HCT116 (cell line): ENCODE results near the gene FOXA2. TPM values are rescaled to one million over a fixed set of nuclear protein-coding genes. Genes with fewer than 3 reads are reported as not detected.

ENCODE experiments used
- ATAC-seq: fragments of 200-7000 bp; cut with Tn5 transposase; 2 replicates; pipeline ENCODE4 v1.9.1; 2020; ENCODE audit warnings: mild to moderate bottlenecking, moderate library complexity
- Bru-seq: library from RNA; stranded (reverse); fragments of 400-500 nt; gene quantifications from one replicate; lab custom pipeline; 2021; lab: Mats Ljungman, UMichigan
- BruChase-seq, 2 experiments: library from RNA; stranded (reverse); fragments of 400-500 nt; gene quantifications; one replicate each; lab custom pipeline; 2021; lab: Mats Ljungman, UMichigan
- BruUV-seq: library from RNA; stranded (reverse); fragments of 400-500 nt; replicated peaks from 2 replicates; lab custom pipeline; 2021; lab: Mats Ljungman, UMichigan
- CTCF ChIA-PET: fragments of 300-600 bp; sonication (Branson Sonifier 250); formaldehyde crosslinking; loops from one replicate; lab custom pipeline; 2021; ENCODE audit warnings: antibody characterized with exemption; lab: Charles Lee
- POLR2A ChIA-PET: fragments of 300-600, 350-600 bp; sonication (Branson Sonifier 250); formaldehyde crosslinking; loops from one replicate; lab custom pipeline; 2021; ENCODE audit warnings: antibody characterized with exemption; lab: Charles Lee
- RAD21 ChIA-PET, 2 experiments: fragments of 300-600 bp; sonication (Branson Sonifier 250); formaldehyde crosslinking; loops; one replicate each; lab custom pipeline; 2023; ENCODE audit warnings: low total read pairs in 2 of 2; ENCODE audit not compliant: uncharacterized antibody in 2 of 2, unreplicated experiment in 2 of 2, low non-redundant PET in 1 of 2; lab: Charles Lee
- DNase-seq: peaks from one replicate; pipeline ENCODE4 v3.0.0-alpha.2; 2010; ENCODE audit warnings: low read depth, low spot score
- H2AFZ ChIP-seq: fragments of 200-600 bp; shearing (Covaris generic), sonication (generic); 2 replicates; pipeline ENCODE4 v1.6.1; 2017; ENCODE audit warnings: low read depth, mixed run types, mixed read lengths, antibody characterized with exemption, low read length; ENCODE audit not compliant: poor library complexity, severe bottlenecking
- H3K27ac ChIP-seq: 2 replicates; pipeline ENCODE4 v1.5.1; 2012; ENCODE audit warnings: low read depth, low read length
- H3K27me3 ChIP-seq: fragments of 200-600 bp; sonication (generic); 2 replicates; pipeline ENCODE4 v1.6.1; 2016; ENCODE audit warnings: mixed run types, low read length, mixed read lengths; ENCODE audit not compliant: insufficient read depth
- H3K36me3 ChIP-seq, 2 experiments: fragments of 200-500 bp in 1 of 2; fragments of 200-600 bp in 1 of 2; sonication (Bioruptor generic) in 1 of 2; sonication (generic) in 1 of 2; 2 replicates each; pipeline versions ENCODE4 v1.5.1 to v1.6.1; 2014 to 2016; ENCODE audit warnings: low read length in 2 of 2, inconsistent platforms in 1 of 2, mixed read lengths in 1 of 2, mixed run types in 1 of 2; ENCODE audit not compliant: insufficient read depth in 2 of 2, control insufficient read depth in 1 of 2
- H3K4me1 ChIP-seq, 2 experiments: fragments of 200-600 bp in 1 of 2; sonication (generic) in 1 of 2; 2 replicates each; pipeline versions ENCODE4 v1.5.1 to v1.6.1; 2012 to 2017; ENCODE audit warnings: low read length in 2 of 2, inconsistent platforms in 1 of 2, mild to moderate bottlenecking in 1 of 2, mixed read lengths in 1 of 2, mixed run types in 1 of 2, moderate library complexity in 1 of 2; ENCODE audit not compliant: insufficient read depth in 2 of 2, control insufficient read depth in 1 of 2
- H3K4me2 ChIP-seq: fragments of 200-600 bp; sonication (generic); 2 replicates; pipeline ENCODE4 v1.6.1; 2017; ENCODE audit warnings: mixed run types, low read length, mixed read lengths
- H3K4me3 ChIP-seq, 2 experiments: fragments of 200-600 bp in 1 of 2; sonication (generic) in 1 of 2; replicated peaks in 1 of 2; 2 replicates each; pipeline ENCODE4 v1.5.1; 2011 to 2016; ENCODE audit warnings: low read length in 2 of 2, control low read depth in 1 of 2, low read depth in 1 of 2, mild to moderate bottlenecking in 1 of 2, mixed read lengths in 1 of 2, mixed run types in 1 of 2
- H3K79me2 ChIP-seq: fragments of 200-600 bp; sonication (generic); 2 replicates; pipeline ENCODE4 v1.6.1; 2017; ENCODE audit warnings: mild to moderate bottlenecking, mixed run types, low read length, moderate library complexity, mixed read lengths; ENCODE audit not compliant: insufficient read depth
- H3K9ac ChIP-seq: fragments of 200-600 bp; sonication (generic); 2 replicates; pipeline ENCODE4 v1.6.1; 2016; ENCODE audit warnings: low read length, mixed read lengths
- H3K9me2 ChIP-seq: fragments of 200-600 bp; sonication (generic), shearing (Covaris generic); 2 replicates; pipeline ENCODE4 v1.6.1; 2017; ENCODE audit warnings: mixed run types, mild to moderate bottlenecking, moderate library complexity; ENCODE audit not compliant: insufficient read depth
- H3K9me3 ChIP-seq, 2 experiments: fragments of 200-500 bp in 1 of 2; fragments of 200-600 bp in 1 of 2; sonication (Bioruptor generic) in 1 of 2; sonication (generic) in 1 of 2; 2 replicates each; pipeline ENCODE4 v1.6.1; 2014 to 2017; ENCODE audit warnings: low read length in 2 of 2, mixed read lengths in 2 of 2, inconsistent platforms in 1 of 2, low read depth in 1 of 2, mild to moderate bottlenecking in 1 of 2, mixed run types in 1 of 2, moderate library complexity in 1 of 2; ENCODE audit not compliant: control insufficient read depth in 1 of 2, insufficient read depth in 1 of 2
- H4K20me1 ChIP-seq: fragments of 200-600 bp; sonication (generic), shearing (Covaris generic); 2 replicates; pipeline ENCODE4 v1.6.1; 2017; ENCODE audit warnings: mixed run types, mild to moderate bottlenecking, moderate library complexity; ENCODE audit not compliant: insufficient read depth
- CEBPB ChIP-seq: IDR thresholded peaks from 2 replicates; pipeline ENCODE4 v1.6.1; 2012; ENCODE audit warnings: low read depth
- EGR1 ChIP-seq: IDR thresholded peaks from 2 replicates; pipeline ENCODE4 v1.6.1; 2012; ENCODE audit warnings: low read depth
- ELF1 ChIP-seq: IDR thresholded peaks from 2 replicates; pipeline ENCODE4 v1.6.1; 2012; ENCODE audit warnings: low read depth, borderline replicate concordance
- EZH2phosphoT487 ChIP-seq: fragments of 200-600 bp; IDR thresholded peaks from 2 replicates; pipeline ENCODE4 v1.6.1; 2018; ENCODE audit warnings: antibody characterized with exemption, borderline replicate concordance
- FOSL1 ChIP-seq: IDR thresholded peaks from 2 replicates; pipeline ENCODE4 v1.6.1; 2012; ENCODE audit warnings: low read depth
- JUND ChIP-seq: IDR thresholded peaks from 2 replicates; pipeline ENCODE4 v1.6.1; 2012
- POLR2AphosphoS5 ChIP-seq: IDR thresholded peaks from 2 replicates; pipeline ENCODE4 v1.6.1; 2011; ENCODE audit warnings: mild to moderate bottlenecking, low read depth, low read length, moderate library complexity
- RAD21 ChIP-seq: IDR thresholded peaks from 2 replicates; pipeline ENCODE4 v1.6.1; 2012; ENCODE audit warnings: low read depth, mild to moderate bottlenecking
- SP1 ChIP-seq: IDR thresholded peaks from 2 replicates; pipeline ENCODE4 v1.6.1; 2012; ENCODE audit warnings: low read depth
- SRF ChIP-seq: IDR thresholded peaks from 2 replicates; pipeline ENCODE4 v1.6.1; 2012; ENCODE audit warnings: low read depth
- YY1 ChIP-seq: IDR thresholded peaks from 2 replicates; pipeline ENCODE4 v1.6.1; 2011; ENCODE audit warnings: low read length, low read depth, moderate library complexity, mild to moderate bottlenecking; ENCODE audit not compliant: insufficient replicate concordance; ENCODE audit errors: extremely low read depth
- ZFX ChIP-seq: fragments of 450-650 bp; IDR thresholded peaks from 2 replicates; pipeline ENCODE4 v1.6.1; 2017
- intact Hi-C: fragments of 100-400 bp; cut with micrococcal nuclease; formaldehyde crosslinking; loops from 2 replicates; pipeline ENCODE4 v1.10.0; 2022
- long read RNA-seq: library from polyadenylated mRNA; unstranded; transcript quantifications from one replicate; pipeline ENCODE4 v2.0.0, GENCODE V29; 2021; ENCODE audit not compliant: unreplicated experiment
- polyA plus RNA-seq: library from polyadenylated mRNA; unstranded; fragments of >200 nt; gene quantifications from 2 replicates; pipeline ENCODE4 v1.2.1, GENCODE V29; 2012; ENCODE audit warnings: missing spikeins
- total RNA-seq: library from RNA; stranded (reverse); gene quantifications from one replicate; pipeline ENCODE4 v1.2.1, GENCODE V29; 2021; ENCODE audit not compliant: unreplicated experiment
- TF ChIP-seq, protein P1 (sequence below): IDR thresholded peaks from 2 replicates; pipeline ENCODE4 v1.6.1; 2012
- TF ChIP-seq, protein P2 (sequence below): IDR thresholded peaks from 2 replicates; pipeline ENCODE4 v1.6.1; 2011; ENCODE audit warnings: mild to moderate bottlenecking, low read length, moderate library complexity; ENCODE audit not compliant: insufficient replicate concordance; ENCODE audit errors: extremely low read depth
- TF ChIP-seq, protein P3 (sequence below), 3 experiments: fragments of 200-600 bp in 1 of 3; sonication (generic) in 1 of 3; IDR thresholded peaks in 2 of 3; conservative IDR thresholded peaks in 1 of 3; 2 replicates each; pipeline ENCODE4 v1.5.1; 2012 to 2017; ENCODE audit warnings: low read depth in 2 of 3, low read length in 2 of 3, antibody characterized with exemption in 1 of 3, borderline replicate concordance in 1 of 3, control low read depth in 1 of 3, mild to moderate bottlenecking in 1 of 3, mixed read lengths in 1 of 3, mixed run types in 1 of 3, moderate library complexity in 1 of 3; ENCODE audit not compliant: insufficient read depth in 1 of 3
- TF ChIP-seq, protein P4 (sequence below): IDR thresholded peaks from 2 replicates; pipeline ENCODE4 v1.6.1; 2012; ENCODE audit warnings: low read depth

Gene FOXA2
- total RNA-seq (0.10 TPM), Bru-seq, nascent RNA (not detected), BruChase-seq, experiment 1, labeled RNA remaining after a 6-hour chase (percentile 19 among the genes with signal in this experiment), BruChase-seq, experiment 2, labeled RNA remaining after a 2-hour chase (not detected)
- 0.04 TPM in 1 of 2 replicates, not detected in the other for polyA plus RNA-seq
- long read RNA-seq, result 0 reads

DNA sequence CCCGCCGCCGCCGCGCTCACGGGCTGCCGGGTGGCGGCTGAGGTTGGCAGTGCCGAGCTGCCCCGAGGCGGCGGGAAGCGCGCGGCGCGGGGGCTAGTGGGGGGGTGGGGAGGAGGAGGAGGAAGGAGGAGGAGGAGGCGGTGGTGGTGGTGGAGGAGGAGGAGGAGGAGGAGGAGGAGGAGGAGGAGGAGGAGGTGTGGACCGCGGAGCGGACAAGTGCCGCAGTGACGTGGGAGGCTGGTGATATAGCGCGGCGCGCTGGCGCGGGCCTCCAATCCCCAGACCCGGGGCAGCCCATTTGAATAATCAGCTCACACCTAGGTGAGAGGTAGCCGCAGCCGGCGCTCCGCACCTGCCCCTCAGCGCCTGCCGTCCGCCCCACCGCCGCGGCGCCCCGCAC is at the start of gene FOXA2:
Gene FOXA2, minus strand, starts transcription at position 51 of the 400 bp plus-strand sequence. CDS start 294 bp downstream, outside the sequence.
- ChIA-PET RAD21 (interaction anchor here in 1 of 2 experiments (0.6 kb wide), 1 partner anchor 102 kb away, joined by 5 read pairs; no protein-coding TSS in a partner anchor), CTCF (no interaction called here), POLR2A (interaction anchor here (0.7 kb wide), 1 partner anchor 101 kb away, joined by 3 read pairs; no protein-coding TSS in a partner anchor)
- H3K4me2 ChIP-seq, result peak within 1 kb of the TSS; percentile 40
- H3K9me2 ChIP-seq, result no peaks in the 10 kb centered on the region
- no TSS peak for BruUV-seq
- peaks cover 5% of the 10 kb centered on the region for H3K27me3 ChIP-seq
- ATAC-seq (no peak), DNase-seq (no peak)
- H2AFZ ChIP-seq, result no peak within 1 kb of the TSS
- H4K20me1 ChIP-seq, result no peaks in the 10 kb centered on the region
- H3K9ac ChIP-seq, result no peak within 1 kb of the TSS
- no peaks in the 10 kb centered on the region for H3K4me1 ChIP-seq
- intact Hi-C loops, result no loop called here
- H3K36me3 ChIP-seq, result no peaks in the 10 kb centered on the region
- H3K4me3 ChIP-seq, result no peak within 1 kb of the TSS
- no peaks in the 10 kb centered on the region for H3K79me2 ChIP-seq
- H3K27ac ChIP-seq, result no peak within 1 kb of the TSS
- TF ChIP-seq EZH2phosphoT487, result no peak
- TF ChIP-seq, protein P1, sequence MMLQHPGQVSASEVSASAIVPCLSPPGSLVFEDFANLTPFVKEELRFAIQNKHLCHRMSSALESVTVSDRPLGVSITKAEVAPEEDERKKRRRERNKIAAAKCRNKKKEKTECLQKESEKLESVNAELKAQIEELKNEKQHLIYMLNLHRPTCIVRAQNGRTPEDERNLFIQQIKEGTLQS, result no peak
- TF ChIP-seq FOSL1, result no peak
- TF ChIP-seq SP1, result no peak
- TF ChIP-seq ZFX, result no peak
- TF ChIP-seq CEBPB, result no peak
- no peak for TF ChIP-seq JUND
- TF ChIP-seq EGR1, result no peak
- TF ChIP-seq SRF, result no peak
- TF ChIP-seq ELF1, result no peak
- TF ChIP-seq, protein P2, sequence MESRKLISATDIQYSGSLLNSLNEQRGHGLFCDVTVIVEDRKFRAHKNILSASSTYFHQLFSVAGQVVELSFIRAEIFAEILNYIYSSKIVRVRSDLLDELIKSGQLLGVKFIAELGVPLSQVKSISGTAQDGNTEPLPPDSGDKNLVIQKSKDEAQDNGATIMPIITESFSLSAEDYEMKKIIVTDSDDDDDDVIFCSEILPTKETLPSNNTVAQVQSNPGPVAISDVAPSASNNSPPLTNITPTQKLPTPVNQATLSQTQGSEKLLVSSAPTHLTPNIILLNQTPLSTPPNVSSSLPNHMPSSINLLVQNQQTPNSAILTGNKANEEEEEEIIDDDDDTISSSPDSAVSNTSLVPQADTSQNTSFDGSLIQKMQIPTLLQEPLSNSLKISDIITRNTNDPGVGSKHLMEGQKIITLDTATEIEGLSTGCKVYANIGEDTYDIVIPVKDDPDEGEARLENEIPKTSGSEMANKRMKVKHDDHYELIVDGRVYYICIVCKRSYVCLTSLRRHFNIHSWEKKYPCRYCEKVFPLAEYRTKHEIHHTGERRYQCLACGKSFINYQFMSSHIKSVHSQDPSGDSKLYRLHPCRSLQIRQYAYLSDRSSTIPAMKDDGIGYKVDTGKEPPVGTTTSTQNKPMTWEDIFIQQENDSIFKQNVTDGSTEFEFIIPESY, result no peak
- TF ChIP-seq YY1, result no peak
- TF ChIP-seq, protein P3, sequence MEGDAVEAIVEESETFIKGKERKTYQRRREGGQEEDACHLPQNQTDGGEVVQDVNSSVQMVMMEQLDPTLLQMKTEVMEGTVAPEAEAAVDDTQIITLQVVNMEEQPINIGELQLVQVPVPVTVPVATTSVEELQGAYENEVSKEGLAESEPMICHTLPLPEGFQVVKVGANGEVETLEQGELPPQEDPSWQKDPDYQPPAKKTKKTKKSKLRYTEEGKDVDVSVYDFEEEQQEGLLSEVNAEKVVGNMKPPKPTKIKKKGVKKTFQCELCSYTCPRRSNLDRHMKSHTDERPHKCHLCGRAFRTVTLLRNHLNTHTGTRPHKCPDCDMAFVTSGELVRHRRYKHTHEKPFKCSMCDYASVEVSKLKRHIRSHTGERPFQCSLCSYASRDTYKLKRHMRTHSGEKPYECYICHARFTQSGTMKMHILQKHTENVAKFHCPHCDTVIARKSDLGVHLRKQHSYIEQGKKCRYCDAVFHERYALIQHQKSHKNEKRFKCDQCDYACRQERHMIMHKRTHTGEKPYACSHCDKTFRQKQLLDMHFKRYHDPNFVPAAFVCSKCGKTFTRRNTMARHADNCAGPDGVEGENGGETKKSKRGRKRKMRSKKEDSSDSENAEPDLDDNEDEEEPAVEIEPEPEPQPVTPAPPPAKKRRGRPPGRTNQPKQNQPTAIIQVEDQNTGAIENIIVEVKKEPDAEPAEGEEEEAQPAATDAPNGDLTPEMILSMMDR (IDR thresholded peaks at IDR 0.05 in 2 of 3, conservative IDR thresholded peaks at IDR 0.05 in 1 of 3; ENCODE audit: borderline replicate concordance in 1 of 3, insufficient read depth in 1 of 3, low read depth in 2 of 3, low read length in 2 of 3), result no peak
- no peak for TF ChIP-seq RAD21
- TF ChIP-seq POLR2AphosphoS5, result no peak
- TF ChIP-seq, protein P4, sequence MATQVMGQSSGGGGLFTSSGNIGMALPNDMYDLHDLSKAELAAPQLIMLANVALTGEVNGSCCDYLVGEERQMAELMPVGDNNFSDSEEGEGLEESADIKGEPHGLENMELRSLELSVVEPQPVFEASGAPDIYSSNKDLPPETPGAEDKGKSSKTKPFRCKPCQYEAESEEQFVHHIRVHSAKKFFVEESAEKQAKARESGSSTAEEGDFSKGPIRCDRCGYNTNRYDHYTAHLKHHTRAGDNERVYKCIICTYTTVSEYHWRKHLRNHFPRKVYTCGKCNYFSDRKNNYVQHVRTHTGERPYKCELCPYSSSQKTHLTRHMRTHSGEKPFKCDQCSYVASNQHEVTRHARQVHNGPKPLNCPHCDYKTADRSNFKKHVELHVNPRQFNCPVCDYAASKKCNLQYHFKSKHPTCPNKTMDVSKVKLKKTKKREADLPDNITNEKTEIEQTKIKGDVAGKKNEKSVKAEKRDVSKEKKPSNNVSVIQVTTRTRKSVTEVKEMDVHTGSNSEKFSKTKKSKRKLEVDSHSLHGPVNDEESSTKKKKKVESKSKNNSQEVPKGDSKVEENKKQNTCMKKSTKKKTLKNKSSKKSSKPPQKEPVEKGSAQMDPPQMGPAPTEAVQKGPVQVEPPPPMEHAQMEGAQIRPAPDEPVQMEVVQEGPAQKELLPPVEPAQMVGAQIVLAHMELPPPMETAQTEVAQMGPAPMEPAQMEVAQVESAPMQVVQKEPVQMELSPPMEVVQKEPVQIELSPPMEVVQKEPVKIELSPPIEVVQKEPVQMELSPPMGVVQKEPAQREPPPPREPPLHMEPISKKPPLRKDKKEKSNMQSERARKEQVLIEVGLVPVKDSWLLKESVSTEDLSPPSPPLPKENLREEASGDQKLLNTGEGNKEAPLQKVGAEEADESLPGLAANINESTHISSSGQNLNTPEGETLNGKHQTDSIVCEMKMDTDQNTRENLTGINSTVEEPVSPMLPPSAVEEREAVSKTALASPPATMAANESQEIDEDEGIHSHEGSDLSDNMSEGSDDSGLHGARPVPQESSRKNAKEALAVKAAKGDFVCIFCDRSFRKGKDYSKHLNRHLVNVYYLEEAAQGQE, result no peak
- no peaks in the 10 kb centered on the region for H3K9me3 ChIP-seq
